ENCODE measurements around the gene PDE3B.

PDE3B gene

DNA sequence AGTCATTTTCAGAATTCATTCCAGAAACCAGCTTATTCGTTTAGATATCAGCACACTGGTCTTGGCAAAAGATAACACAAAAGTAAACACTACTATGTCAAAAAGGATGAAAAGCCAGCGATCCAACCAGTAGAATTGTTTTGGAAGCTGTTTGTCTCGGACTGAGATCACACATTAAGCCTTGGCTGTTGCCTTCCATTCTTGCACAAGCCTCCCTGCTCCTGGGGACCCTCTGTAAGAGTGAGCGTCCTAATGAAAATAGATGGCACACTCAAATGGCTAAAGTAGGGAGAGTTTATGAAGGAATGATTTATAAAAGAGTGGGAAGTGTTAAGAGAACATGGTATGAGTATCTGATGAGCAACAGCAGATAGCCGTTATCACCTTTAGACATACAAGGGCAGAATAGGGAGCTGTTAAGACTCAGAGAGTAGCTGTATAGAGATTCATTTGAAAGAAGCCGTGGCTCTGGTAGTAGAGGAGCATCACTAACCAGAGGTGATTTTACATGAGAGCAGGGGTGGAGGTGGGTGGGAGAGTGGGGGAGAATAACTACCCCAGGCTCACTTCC is 25.2 kb downstream of the PDE3B start:
- TF ChIP-seq SPI1 (IDR thresholded peaks at IDR 0.05; ENCODE audit: borderline replicate concordance, low read depth) (no peak), POLR2AphosphoS5 (IDR thresholded peaks at IDR 0.05; ENCODE audit: low read depth) (no peak), GABPA (IDR thresholded peaks at IDR 0.05; ENCODE audit: low read depth) (no peak)
- TF ChIP-seq, protein P1, sequence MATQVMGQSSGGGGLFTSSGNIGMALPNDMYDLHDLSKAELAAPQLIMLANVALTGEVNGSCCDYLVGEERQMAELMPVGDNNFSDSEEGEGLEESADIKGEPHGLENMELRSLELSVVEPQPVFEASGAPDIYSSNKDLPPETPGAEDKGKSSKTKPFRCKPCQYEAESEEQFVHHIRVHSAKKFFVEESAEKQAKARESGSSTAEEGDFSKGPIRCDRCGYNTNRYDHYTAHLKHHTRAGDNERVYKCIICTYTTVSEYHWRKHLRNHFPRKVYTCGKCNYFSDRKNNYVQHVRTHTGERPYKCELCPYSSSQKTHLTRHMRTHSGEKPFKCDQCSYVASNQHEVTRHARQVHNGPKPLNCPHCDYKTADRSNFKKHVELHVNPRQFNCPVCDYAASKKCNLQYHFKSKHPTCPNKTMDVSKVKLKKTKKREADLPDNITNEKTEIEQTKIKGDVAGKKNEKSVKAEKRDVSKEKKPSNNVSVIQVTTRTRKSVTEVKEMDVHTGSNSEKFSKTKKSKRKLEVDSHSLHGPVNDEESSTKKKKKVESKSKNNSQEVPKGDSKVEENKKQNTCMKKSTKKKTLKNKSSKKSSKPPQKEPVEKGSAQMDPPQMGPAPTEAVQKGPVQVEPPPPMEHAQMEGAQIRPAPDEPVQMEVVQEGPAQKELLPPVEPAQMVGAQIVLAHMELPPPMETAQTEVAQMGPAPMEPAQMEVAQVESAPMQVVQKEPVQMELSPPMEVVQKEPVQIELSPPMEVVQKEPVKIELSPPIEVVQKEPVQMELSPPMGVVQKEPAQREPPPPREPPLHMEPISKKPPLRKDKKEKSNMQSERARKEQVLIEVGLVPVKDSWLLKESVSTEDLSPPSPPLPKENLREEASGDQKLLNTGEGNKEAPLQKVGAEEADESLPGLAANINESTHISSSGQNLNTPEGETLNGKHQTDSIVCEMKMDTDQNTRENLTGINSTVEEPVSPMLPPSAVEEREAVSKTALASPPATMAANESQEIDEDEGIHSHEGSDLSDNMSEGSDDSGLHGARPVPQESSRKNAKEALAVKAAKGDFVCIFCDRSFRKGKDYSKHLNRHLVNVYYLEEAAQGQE (IDR thresholded peaks at IDR 0.05; ENCODE audit: insufficient replicate concordance, low read depth): no peak
- TF ChIP-seq, protein P2, sequence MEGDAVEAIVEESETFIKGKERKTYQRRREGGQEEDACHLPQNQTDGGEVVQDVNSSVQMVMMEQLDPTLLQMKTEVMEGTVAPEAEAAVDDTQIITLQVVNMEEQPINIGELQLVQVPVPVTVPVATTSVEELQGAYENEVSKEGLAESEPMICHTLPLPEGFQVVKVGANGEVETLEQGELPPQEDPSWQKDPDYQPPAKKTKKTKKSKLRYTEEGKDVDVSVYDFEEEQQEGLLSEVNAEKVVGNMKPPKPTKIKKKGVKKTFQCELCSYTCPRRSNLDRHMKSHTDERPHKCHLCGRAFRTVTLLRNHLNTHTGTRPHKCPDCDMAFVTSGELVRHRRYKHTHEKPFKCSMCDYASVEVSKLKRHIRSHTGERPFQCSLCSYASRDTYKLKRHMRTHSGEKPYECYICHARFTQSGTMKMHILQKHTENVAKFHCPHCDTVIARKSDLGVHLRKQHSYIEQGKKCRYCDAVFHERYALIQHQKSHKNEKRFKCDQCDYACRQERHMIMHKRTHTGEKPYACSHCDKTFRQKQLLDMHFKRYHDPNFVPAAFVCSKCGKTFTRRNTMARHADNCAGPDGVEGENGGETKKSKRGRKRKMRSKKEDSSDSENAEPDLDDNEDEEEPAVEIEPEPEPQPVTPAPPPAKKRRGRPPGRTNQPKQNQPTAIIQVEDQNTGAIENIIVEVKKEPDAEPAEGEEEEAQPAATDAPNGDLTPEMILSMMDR (IDR thresholded peaks at IDR 0.05; ENCODE audit: insufficient read depth, low read length): no peak
- DNase-seq (ENCODE audit: low read depth in 1 of 2, low spot score in 1 of 2): no peak
- Histone ChIP-seq H3K27me3 (ENCODE audit: insufficient read depth, poor library complexity, severe bottlenecking) (no peaks in the 10 kb centered on the region), H3K27ac (replicated peaks) (no peak overlapping the region), H3K4me3 (replicated peaks; ENCODE audit: insufficient read depth, low read length) (no peak overlapping the region)

DNA sequence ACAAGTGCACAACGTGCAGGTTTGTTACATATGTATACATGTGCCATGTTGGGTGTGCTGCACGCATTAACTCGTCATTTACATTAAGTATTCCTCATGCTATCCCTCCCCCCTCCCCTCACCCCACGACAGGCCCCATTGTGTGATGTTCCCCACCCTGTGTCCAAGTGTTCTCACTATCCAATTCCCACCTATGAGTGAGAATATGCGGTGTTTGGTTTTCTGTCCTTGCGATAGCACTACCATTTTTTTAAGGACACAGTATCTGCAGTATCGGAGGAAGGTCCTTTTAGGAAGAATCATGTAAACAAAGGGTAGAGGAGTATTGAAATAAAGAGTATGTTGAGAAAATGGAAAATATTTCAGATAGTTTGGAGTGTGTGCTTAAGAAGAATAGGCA is 25.9 kb downstream of the PDE3B start:
- no peaks in the 10 kb centered on the region for H3K27me3 ChIP-seq (ENCODE audit: insufficient read depth, poor library complexity, severe bottlenecking)
- DNase-seq (ENCODE audit: low read depth in 1 of 2, low spot score in 1 of 2): no peak
- H3K27ac ChIP-seq (replicated peaks): no peak overlapping the region
- H3K4me3 ChIP-seq (replicated peaks; ENCODE audit: insufficient read depth, low read length): no peak overlapping the region
- TF ChIP-seq POLR2AphosphoS5 (IDR thresholded peaks at IDR 0.05; ENCODE audit: low read depth): no peak

DNA sequence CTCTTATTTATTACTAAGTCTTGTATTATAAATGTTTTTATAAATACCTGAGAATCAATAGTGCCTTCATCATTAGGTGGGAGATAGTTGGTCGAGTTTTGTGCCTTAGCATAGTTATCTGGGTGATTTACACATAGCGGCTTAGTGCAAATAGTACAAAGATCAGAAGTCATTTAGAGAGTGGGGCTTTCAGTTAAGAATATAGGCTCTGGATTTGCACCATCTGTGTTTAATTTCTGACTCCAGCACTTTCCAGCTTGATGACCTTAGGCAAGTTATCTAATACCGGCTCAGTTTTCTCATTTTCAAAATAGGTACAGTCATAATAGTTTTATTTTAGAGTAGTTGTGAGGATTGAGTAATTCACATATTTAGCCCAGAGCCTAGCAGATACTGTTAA is 26.4 kb downstream of the PDE3B start:
- H3K27ac ChIP-seq (replicated peaks): no peak overlapping the region
- TF ChIP-seq SPI1 (IDR thresholded peaks at IDR 0.05; ENCODE audit: borderline replicate concordance, low read depth) (no peak), POLR2AphosphoS5 (IDR thresholded peaks at IDR 0.05; ENCODE audit: low read depth) (no peak), GABPA (IDR thresholded peaks at IDR 0.05; ENCODE audit: low read depth) (no peak)
- TF ChIP-seq, protein P2 (IDR thresholded peaks at IDR 0.05; ENCODE audit: insufficient read depth, low read length): no peak
- TF ChIP-seq, protein P1 (IDR thresholded peaks at IDR 0.05; ENCODE audit: insufficient replicate concordance, low read depth): no peak
- no peaks in the 10 kb centered on the region for H3K27me3 ChIP-seq (ENCODE audit: insufficient read depth, poor library complexity, severe bottlenecking)
- no peak for DNase-seq (ENCODE audit: low read depth in 1 of 2, low spot score in 1 of 2)
- H3K4me3 ChIP-seq (replicated peaks; ENCODE audit: insufficient read depth, low read length): no peak overlapping the region

DNA sequence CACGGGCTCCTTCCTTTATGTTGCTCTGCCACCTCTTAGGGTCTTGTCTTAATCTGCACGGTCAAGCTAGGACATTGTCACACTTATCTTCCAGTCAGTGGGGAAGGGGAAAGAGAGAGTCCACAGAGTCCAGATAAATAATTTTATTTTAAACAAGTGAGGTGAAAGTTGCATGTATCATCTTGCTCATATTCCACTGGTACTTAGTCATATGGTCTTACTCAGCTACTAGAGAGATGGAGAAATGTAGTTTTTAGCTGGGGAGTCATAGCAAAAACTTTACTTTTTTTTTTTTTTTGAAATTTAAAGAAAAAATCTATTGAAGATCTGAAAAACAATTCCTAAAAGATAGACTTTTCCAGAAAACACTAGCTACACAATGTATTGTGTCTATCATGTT is 29.0 kb downstream of the PDE3B start:
- H3K4me3 ChIP-seq (replicated peaks; ENCODE audit: insufficient read depth, low read length): no peak overlapping the region
- no peak overlapping the region for H3K27ac ChIP-seq (replicated peaks)
- DNase-seq (ENCODE audit: low read depth in 1 of 2, low spot score in 1 of 2): no peak
- no peaks in the 10 kb centered on the region for H3K27me3 ChIP-seq (ENCODE audit: insufficient read depth, poor library complexity, severe bottlenecking)
- TF ChIP-seq, protein P2 (IDR thresholded peaks at IDR 0.05; ENCODE audit: insufficient read depth, low read length): no peak
- TF ChIP-seq POLR2AphosphoS5 (IDR thresholded peaks at IDR 0.05; ENCODE audit: low read depth) (no peak), GABPA (IDR thresholded peaks at IDR 0.05; ENCODE audit: low read depth) (no peak), SPI1 (IDR thresholded peaks at IDR 0.05; ENCODE audit: borderline replicate concordance, low read depth) (no peak)
- TF ChIP-seq, protein P1 (IDR thresholded peaks at IDR 0.05; ENCODE audit: insufficient replicate concordance, low read depth): no peak

All from HL-60 (cell line).